ENCODE data around the gene PIP5K1A. TPM values are rescaled to one million over a fixed set of nuclear protein-coding genes. Genes with fewer than 3 reads are reported as not detected.

PIP5K1A gene
- total and polyA plus RNA-seq, 9 of the 15 experiments (the other 6 are each of a cell fraction or from before 2014, with no cell fraction given) = 1.9 to 42.4 (median 18.8) TPM

DNA sequence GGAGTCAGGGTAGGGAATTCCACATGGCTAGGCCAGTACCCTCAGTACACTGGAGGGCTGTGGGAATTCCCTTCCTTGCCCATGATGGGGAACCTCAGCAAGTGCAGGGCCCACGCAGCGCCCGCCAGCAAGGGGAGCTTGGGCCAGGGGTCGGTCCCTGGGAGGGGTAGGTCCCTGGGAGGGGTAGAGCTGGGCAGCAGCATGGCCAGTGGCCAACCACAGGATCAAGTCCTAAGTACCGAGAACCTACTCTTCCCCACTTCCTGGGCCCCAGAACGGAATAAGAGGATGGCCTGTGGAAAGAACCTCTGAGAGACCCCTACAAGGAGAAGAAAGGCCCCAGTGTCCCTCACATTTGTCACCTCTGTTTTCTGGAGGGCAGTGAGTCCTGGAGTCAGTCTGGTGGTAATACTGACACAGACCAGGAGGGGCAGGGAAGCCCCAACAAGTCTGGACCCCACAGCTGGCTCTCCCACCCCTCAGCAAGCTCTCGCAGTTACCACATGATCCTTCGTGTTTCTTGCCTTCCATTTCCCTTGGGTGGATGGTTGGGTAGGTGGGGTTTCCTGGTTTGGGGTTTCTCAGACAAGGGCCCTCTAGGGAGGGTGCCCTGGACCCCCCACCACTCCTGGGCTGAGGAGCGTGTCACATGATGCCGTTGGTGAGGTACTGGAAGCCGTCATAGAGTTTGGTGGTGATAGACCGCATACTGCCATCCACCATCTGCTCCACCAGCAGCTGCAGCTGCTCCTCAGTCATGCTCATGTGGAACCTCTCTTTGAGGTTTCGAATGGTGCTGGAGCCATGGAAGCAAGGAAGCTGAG is 94.1 kb downstream of the PIP5K1A start:
- H3K4me1 ChIP-seq (replicated peaks in 1 of 2; ENCODE audit: control insufficient read depth in 2 of 2, insufficient read depth in 2 of 2, low read length in 2 of 2) = peaks cover 0 to 28% of the 10 kb centered on the region in 2 experiments; a peak in 2 of 5 replicates
- no peak overlapping the region for H2AFZ ChIP-seq (ENCODE audit: low read depth, low read length)
- no peak overlapping the region for H3K4me3 ChIP-seq
- ChIA-PET CTCF (ENCODE audit: low intra/inter-chr PET ratio) (no interaction called here), POLR2A (interaction anchor here (0.6 to 4.2 kb wide), 15 partner anchors 8 to 1166 kb away, joined by 3 to 43 read pairs (median 3); partner anchors contain the start of genes PSMB4 and ZNF687)
- ATAC-seq = peak; percentile 62
- peaks cover 5% of the 10 kb centered on the region for H3K9me1 ChIP-seq (ENCODE audit: control insufficient read depth, insufficient read depth, low read length)
- H3K4me2 ChIP-seq (ENCODE audit: insufficient read depth, low read length) = no peak overlapping the region
- H3K36me3 ChIP-seq (ENCODE audit: control insufficient read depth, insufficient read depth, low read length) = peaks cover 91% of the 10 kb centered on the region; the same call in 2 of the 3 replicates
- H3K27ac ChIP-seq (ENCODE audit: extremely low read depth, low read depth, low read length) = no peak overlapping the region; the same call in 2 of the 3 replicates
- WGBS (ENCODE audit: insufficient coverage, low coverage, missing lambda C conversion rate) = 92% methylated on average over 13 of the region's 13 CpGs
- no peak for FAIRE-seq
- H3K9ac ChIP-seq (ENCODE audit: insufficient read depth in 1 of 2, low read depth in 2 of 2, low read length in 2 of 2) = no peak overlapping the region
- intact Hi-C loops (cut with micrococcal nuclease) = no loop called here
- no peaks in the 10 kb centered on the region for H3K9me3 ChIP-seq (replicated peaks; ENCODE audit: control insufficient read depth, insufficient read depth, low read depth, low read length)
- no peaks in the 10 kb centered on the region; the same call in 2 of the 3 replicates for H3K79me2 ChIP-seq (ENCODE audit: control insufficient read depth, insufficient read depth, low read length)
- H4K20me1 ChIP-seq (replicated peaks; ENCODE audit: control insufficient read depth, insufficient read depth, low read length) = peaks cover 9% of the 10 kb centered on the region; the same call in 1 of the 2 replicates
- in situ Hi-C loops (cut with MboI) = no loop called here
- BruUV-seq (replicated peaks) = TSS peak; percentile 41
- no peaks in the 10 kb centered on the region for H3K27me3 ChIP-seq (ENCODE audit: control insufficient read depth in 2 of 2, insufficient read depth in 2 of 2, low read length in 2 of 2)
- DNase-seq (ENCODE audit: extremely low read depth in 1 of 4, low spot score in 3 of 4) = peak in 1 of 4 experiments; percentile 27
- no peak for TF ChIP-seq HMGN3 (IDR thresholded peaks at IDR 0.05; ENCODE audit: borderline replicate concordance, extremely low read depth, insufficient read length, low read depth, low read length)
- no peak for TF ChIP-seq ZKSCAN1 (IDR thresholded peaks at IDR 0.05; ENCODE audit: low read depth, low read length)
- TF ChIP-seq ZNF124 (CRISPR knock-in tag; IDR thresholded peaks at IDR 0.05) = no peak
- TF ChIP-seq SUPT5H (IDR thresholded peaks at IDR 0.05) = peak; percentile 64; the same call in 1 of the 2 replicates
- TF ChIP-seq, protein P1, sequence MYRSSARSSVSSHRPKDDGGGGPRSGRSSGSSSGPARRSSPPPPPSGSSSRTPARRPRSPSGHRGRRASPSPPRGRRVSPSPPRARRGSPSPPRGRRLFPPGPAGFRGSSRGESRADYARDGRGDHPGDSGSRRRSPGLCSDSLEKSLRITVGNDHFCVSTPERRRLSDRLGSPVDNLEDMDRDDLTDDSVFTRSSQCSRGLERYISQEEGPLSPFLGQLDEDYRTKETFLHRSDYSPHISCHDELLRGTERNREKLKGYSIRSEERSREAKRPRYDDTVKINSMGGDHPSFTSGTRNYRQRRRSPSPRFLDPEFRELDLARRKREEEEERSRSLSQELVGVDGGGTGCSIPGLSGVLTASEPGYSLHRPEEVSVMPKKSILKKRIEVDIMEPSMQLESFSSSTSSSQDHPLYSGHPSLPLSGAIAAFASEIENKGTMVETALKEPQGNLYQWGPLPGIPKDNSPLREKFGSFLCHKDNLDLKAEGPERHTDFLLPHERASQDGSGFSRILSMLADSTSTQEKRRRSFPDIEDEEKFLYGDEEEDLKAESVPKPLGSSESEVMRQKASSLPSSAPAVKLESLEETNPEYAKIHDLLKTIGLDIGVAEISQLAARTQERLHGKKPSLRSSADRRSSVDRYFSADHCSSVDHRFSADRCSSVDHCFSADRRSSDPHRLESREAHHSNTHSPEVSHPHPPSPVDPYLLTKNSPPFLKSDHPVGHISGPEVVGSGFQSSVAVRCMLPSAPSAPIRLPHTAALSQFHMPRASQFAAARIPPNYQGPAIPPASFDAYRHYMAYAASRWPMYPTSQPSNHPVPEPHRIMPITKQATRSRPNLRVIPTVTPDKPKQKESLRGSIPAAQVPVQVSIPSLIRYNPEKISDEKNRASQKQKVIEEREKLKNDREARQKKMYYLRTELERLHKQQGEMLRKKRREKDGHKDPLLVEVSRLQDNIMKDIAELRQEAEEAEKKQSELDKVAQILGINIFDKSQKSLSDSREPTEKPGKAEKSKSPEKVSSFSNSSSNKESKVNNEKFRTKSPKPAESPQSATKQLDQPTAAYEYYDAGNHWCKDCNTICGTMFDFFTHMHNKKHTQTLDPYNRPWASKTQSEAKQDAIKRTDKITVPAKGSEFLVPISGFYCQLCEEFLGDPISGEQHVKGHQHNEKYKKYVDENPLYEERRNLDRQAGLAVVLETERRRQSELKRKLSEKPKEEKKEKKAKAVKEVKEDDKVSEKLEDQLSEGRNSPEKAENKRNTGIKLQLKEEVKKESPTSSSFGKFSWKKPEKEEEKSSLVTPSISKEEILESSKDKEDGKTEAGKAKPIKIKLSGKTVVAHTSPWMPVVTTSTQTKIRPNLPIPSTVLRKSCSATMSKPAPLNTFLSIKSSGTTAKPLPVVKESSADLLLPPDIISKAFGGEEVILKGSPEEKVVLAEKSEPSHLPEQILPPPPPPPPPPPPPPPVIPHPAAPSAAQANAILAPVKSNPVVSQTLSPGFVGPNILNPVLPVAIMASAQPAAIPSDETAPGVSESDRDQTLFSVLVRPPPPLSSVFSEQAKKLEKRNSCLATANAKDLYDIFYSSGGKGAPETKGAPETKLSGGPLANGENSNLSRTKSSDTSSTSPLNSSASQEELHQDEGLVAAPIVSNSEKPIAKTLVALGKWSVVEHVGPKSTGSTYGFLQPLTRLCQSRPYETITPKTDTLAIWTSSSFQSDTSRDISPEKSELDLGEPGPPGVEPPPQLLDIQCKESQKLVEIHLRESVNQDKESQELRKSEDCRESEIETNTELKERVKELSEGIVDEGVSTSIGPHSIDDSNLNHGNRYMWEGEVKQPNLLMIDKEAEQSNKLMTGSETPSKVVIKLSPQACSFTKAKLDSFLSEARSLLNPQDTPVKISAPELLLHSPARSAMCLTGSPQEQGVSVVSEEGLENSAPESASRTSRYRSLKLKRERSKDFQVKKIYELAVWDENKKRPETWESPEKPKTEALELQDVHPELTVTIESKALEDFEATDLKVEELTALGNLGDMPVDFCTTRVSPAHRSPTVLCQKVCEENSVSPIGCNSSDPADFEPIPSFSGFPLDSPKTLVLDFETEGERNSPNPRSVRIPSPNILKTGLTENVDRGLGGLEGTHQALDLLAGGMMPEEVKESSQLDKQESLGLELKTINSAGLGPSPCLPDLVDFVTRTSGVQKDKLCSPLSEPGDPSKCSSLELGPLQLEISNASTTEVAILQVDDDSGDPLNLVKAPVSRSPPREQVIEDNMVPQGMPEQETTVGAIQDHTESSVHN (IDR thresholded peaks at IDR 0.05; ENCODE audit: borderline replicate concordance in 1 of 2, low read depth in 1 of 2) = no peak
- TF ChIP-seq TFAP4 (CRISPR knock-in tag; IDR thresholded peaks at IDR 0.05; ENCODE audit: borderline replicate concordance) = 0 out of 2 replicates have a peak, but pooled peaks have one; percentile 37
- peak; percentile 48 for TF ChIP-seq TFE3 (CRISPR knock-in tag; IDR thresholded peaks at IDR 0.05)
- TF ChIP-seq HNRNPLL (IDR thresholded peaks at IDR 0.05; ENCODE audit: low read depth, low read length, poor library complexity, severe bottlenecking) = no peak
- TF ChIP-seq POLR2G (IDR thresholded peaks at IDR 0.05; ENCODE audit: low read depth, low read length) = peak; percentile 70

Measured in K562 (cell line).